HG03095 (cell line): ENCODE measurements around the gene DBI.
"Not testable (repeated sequence)": the region's sequence is repeated elsewhere in the genome, so short reads cannot be mapped to it uniquely, and the experiment has no call there.

ENCODE experiments used
- ATAC-seq: cut with Tn5 transposase; IDR thresholded peaks from one replicate; pipeline ENCODE4 v1.9.1; 2021; ENCODE audit warnings: moderate library complexity; ENCODE audit not compliant: unreplicated experiment

DBI gene

GRCh38 chr2:119393971-119394748, 27.4 kb downstream of the DBI start:
- ATAC-seq = no peak

DNA sequence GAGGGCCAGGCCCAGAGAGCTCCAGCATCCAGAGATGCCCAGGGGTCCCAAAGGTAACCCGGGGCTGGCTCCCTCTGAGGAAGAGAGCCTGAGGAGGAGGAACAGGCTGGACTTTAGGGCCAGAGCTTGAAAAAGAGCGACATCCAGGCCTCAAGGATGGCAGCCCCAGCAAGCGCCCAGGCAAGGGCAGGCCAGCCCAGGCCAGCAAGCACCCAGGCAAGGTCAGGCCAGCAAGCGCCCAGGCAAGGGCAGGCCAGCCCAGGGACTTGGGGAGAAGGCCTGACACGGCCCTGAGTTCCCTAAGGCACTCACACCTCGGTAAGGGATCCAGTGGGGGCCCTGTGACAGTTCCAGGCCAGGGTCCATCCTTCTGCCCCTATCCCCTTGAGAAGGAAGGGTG, 30.4 kb downstream of the DBI start:
- no peak for ATAC-seq

DNA sequence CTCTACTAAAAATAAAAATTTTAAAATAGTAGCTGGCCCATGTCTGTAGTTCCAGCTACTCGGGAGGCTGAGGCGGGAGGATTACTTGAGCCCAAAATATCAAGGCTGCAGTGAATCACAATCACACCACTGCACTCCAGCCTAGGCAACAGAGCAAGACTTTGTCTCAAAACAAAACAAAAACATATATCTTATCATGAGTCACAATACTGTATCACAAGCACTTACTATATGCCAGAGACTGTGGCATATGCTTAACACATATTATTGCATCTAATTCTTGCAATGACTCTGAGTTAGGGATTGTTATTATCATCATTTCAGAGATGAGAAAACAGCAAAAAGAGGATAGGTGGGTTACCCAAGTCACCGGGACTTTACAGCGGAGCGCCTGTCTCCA, 35.3 kb downstream of the DBI start:
- no peak for ATAC-seq

DNA sequence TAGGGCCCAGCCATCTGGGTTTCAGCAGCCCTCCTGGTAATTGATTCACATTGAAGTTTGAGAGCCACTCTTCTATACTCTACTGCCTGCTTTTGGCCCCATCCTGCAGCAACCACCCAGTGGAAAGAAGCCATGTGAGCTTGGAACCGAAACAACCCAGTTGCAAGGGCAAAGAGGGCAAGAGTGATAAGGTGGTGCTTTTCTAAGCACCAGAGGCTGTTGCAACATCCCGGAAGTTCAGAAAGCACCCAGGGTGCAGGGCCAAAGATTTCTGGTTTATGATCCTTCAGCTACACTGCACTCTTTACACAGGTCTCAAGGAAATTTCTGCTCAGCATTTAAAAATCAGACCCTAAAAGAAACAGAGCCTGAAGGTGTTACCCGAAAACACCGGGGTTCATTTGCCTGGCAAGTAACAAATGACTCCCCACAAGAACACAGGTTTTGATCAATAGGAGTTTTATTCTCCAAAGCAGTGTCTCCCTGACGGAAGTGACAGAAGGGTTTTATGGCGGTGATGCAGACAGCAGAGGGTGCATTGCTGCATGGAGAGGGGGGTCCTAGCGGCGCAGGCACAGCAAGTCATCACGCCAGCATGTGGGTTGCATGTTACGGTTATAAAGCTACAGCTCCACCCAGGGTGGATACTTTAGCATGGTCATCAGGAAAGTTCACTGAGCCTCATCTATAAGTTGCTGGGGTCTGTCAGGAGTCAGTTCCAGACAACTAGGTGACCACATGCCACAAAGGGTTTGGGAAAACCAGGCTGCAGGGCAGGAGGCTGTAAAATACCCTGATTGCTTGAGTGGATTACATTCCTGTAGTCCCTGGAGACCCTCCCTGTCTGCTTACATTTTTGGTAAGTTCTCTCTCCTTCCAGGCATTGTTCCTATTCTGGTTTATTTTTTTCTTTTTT, 36.1 kb downstream of the DBI start:
- ATAC-seq = no peak

GRCh38 chr2:119403618-119404017, 36.8 kb downstream of the DBI start:
- ATAC-seq = not testable (repeated sequence)

- no peak for ATAC-seq
Observed at GRCh38 chr2:119405151-119405550, 38.4 kb downstream of the DBI start.

- no peak for ATAC-seq
Observed at GRCh38 chr2:119407430-119408220, 40.8 kb downstream of the DBI start.

DNA sequence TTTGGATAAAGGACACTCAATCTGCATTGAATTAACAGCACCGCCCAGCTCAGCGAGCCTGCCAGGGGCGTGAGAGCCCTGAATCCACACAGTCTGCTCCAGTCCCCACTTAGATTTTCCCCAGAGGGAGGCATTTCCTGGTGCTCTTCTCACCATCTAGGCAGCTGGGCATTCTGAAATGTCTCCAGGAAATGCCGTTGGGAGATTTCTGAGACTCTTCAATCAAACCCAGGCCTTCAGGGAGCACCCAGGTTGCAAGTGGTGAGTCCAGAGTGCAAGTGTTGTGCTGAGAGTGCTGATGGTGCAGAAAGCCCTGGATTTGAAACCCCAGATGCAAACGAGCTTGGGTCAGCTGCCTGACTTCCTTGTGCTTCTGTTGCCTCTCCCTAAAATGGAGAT, 41.4 kb downstream of the DBI start:
- ATAC-seq = no peak

DNA sequence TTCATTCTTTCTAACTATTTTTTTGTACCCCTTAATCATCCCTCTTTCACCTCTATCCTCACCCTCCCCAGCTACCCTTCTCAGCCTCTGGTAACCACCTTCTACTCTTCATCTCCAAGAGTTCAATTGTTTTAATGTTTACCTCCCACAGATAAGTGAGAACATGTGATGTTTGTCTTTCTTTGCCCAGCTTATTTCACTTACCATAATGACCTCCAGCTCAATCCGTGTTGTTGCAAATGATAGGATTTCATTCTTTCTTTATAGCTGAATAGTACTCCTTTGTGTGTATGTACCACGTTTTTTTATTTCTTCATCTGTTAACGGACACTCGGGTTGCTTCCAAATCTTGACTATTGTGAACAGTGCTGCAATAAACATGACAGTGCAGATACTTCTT, 42.7 kb downstream of the DBI start:
- ATAC-seq = no peak

GRCh38 chr2:119414894-119415293, 48.1 kb downstream of the DBI start:
- no peak for ATAC-seq

DNA sequence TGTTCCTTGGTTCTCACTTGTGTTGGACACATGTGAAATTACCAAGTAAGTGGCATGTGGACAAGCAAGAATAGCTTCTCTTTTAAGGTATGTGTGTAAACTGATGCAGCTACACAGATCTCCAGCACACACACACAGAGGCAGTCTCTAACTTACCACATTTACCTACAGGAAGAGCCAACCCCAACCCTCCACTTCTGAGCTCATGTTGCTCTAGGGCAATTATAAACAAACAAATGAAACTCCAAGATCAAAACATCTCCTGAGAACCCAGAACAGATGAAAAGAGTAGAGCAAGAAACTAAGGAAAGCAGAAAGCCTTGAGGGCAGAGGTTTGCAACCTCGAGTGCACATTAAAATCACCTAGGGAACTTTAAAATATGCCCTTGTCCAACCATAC, 48.9 kb downstream of the DBI start:
- no peak for ATAC-seq

GRCh38 chr2:119416299-119416923, 49.6 kb downstream of the DBI start:
- ATAC-seq = peak; percentile 57

- ATAC-seq = no peak
Observed at GRCh38 chr2:119417908-119418307, 51.1 kb downstream of the DBI start.

- ATAC-seq = no peak
Observed at GRCh38 chr2:119419065-119419464, 52.3 kb downstream of the DBI start.

GRCh38 chr2:119419803-119420508, 53.2 kb downstream of the DBI start:
- no peak for ATAC-seq

DNA sequence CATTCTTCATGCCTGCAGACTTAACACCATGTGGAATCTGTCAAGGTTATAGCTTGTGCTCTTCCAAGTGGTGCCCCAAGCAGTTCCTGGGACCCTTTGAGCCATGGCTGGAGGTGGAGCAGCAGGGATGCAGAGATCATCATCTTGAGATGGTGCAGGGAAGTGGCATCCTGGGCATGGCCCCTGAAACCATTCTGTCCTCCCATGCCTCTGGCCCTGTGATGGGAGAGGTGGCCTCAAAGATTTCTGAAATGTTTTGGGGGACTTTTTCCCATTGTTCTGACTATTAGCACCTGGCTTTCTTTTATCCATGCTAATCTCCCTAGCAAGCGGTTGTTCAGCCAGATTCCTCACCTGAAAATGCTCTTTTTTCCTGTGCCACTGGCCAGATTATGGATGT, 54.5 kb downstream of the DBI start:
- ATAC-seq = no peak

DNA sequence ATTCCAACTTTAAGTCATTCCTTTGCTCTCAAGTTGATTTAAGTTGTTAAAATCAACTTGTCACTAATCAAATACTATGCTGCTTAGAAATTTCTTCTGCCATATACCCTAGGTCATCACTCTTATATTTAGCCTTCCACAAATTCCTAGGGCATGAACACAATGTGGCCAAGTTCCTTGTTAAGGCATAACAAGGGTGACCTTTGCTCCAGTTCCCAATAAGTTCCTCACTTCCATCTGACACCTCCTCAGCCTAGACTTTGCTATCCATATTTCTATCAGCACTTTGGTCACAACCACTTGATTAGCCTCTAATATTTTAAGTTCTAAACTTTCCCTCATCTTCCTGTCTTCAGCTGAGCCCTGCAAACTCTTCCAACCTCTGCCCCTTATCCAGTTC, 55.0 kb downstream of the DBI start:
- ATAC-seq = no peak
